Astrocyte of the cerebellum (primary cell): Measurements from ENCODE around the gene UXS1.
A peak's percentile ranks its signal among the peaks of the same experiment; 100 is the strongest.

Experiments
- DNase-seq: peaks from one replicate; pipeline ENCODE4 v3.0.0-alpha.2; 2011; ENCODE audit warnings: low read depth
- H3K4me3 ChIP-seq: 2 replicates; pipeline ENCODE4 v1.5.1; 2011; ENCODE audit warnings: mild to moderate bottlenecking, low read depth, low read length, moderate library complexity
- CTCF ChIP-seq: IDR thresholded peaks from 2 replicates; pipeline ENCODE4 v1.5.1; 2012; ENCODE audit warnings: low read length, low read depth, moderate library complexity, mild to moderate bottlenecking; ENCODE audit errors: missing control alignments
- in situ Hi-C: cut with HindIII; loops from 2 replicates; pipeline ENCODE4 v1.10.0; 2017; ENCODE audit warnings: low sequenced_read_pairs

The UXS1 gene

GRCh38 chr2:106068451-106068850 lies 125.7 kb downstream of the UXS1 start:
- no peak overlapping the region for H3K4me3 ChIP-seq
- TF ChIP-seq CTCF: no peak
- DNase-seq: no peak
- in situ Hi-C loops: no loop called here

GRCh38 chr2:106065983-106066820 lies 127.9 kb downstream of the UXS1 start:
- no peak for DNase-seq
- TF ChIP-seq CTCF: no peak
- peak overlapping the region; percentile 28 for H3K4me3 ChIP-seq
- in situ Hi-C loops: no loop called here

- in situ Hi-C loops: no loop called here
- H3K4me3 ChIP-seq: peak overlapping the region; percentile 28
- no peak for TF ChIP-seq CTCF
- DNase-seq: no peak
Observed at GRCh38 chr2:106065268-106065982, 128.7 kb downstream of the UXS1 start.

- H3K4me3 ChIP-seq: no peak overlapping the region
- no peak for TF ChIP-seq CTCF
- no peak for DNase-seq
- in situ Hi-C loops: no loop called here
Observed at GRCh38 chr2:106063181-106063580, 130.9 kb downstream of the UXS1 start.

- H3K4me3 ChIP-seq: no peak overlapping the region
- TF ChIP-seq CTCF: no peak
- no peak for DNase-seq
- in situ Hi-C loops: no loop called here
Observed at GRCh38 chr2:106062627-106063026, 131.5 kb downstream of the UXS1 start.

GRCh38 chr2:106061611-106062349 lies 132.3 kb downstream of the UXS1 start:
- no peak overlapping the region for H3K4me3 ChIP-seq
- no peak for DNase-seq
- TF ChIP-seq CTCF: no peak
- in situ Hi-C loops: no loop called here
